Activated CD4-positive, CD25-positive, alpha-beta regulatory T cell treated with anti-CD3 and anti-CD28 coated beads, Interleukin-2, amount 50 U/mL, for 16 hours (primary cell): Measurements from ENCODE around the gene SNAPC2.

Experiments used
- DNase-seq: peaks from one replicate; pipeline ENCODE4 v3.0.0-alpha.2; 2020; ENCODE audit warnings: low read depth, low spot score

SNAPC2 gene

DNA sequence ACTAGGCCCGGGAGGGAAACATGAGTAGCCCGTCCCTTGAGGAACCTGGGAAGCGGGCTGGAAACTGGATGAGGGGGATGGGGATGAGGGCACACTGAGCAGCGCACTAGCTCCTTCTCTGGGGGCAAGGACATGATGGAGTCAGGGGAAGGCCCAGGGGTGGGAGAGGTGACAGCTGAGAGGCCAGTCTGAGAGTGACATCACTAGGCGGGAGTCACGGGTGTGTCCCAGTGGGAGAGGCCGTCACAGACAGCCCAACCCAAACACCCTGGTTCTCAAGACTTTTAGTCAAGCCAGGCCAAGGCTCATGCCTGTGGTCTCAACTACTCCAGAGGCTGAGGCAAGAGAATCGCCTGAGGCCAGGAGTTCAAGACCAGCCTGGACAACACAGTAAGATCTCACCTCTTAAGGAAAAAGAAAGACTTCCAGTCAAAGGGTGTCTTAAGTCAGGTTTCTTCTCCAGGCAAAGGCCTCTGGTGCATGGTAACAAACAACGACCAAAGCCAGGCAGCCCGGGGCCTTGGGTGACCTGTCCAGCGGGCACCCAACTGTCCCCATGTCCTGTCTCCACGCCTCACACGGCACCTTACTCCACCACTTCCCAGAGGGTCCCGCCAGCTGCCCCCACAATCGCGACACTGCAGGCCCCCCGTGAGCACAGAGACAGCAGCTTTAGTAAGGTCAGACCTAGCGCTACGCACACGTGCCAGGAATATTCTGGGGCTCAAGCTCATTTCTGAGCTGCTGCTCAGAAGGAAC lies 48.8 kb downstream of the SNAPC2 start:
- no peak for DNase-seq

DNA sequence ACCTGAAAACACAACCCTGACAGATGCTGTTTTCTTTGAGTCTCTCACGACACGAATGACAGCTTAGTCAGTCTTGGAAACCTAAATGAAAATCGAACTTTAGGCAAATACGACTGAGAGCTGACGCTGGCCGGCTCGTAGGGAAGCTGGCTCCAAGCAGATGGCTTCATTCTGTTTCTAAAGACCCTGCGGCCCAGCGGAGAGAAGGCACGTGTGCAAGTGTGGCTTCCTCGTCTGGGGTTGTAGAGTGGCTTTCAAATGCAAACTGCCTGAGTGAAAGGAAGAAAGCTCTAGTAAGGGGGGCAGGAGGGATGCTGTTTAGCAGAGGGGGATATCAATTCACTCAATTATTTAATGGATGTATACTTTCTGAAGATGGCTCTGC lies 49.4 kb downstream of the SNAPC2 start:
- no peak for DNase-seq

DNA sequence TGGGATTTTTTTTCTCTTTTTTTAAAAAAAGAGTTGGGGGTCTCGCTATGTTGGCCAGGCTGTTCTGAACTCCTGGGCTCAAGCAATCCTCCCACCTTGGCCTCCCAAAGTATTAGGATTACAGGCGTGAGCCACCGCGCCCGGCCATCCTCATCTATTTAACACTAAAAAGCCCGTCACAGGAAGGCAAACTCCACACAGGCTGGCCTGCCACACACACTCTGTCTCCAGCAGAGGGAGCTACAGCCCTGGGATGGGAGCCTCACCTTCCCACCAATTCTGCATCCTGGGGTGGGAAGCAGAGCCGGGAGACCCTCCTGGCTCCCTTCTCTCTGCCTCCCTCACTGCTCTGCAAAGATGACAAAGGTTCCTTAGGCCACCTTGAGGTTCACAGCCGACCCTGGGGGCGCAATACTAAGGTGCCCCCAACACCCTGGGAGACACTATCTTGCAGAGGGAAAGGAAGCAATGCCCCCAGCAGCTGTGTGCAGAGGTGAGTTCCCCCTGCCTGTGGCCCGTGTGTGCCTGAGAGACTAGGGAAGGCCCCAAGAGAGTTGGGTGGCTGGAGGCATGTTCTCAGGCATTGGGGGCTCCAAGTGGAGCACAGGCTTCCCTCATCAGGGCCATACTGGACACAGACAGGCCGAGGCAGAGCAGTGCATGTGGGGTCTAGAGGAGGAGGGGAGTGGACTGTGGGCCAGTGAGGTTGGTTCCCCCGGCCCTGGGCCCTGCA lies 50.7 kb downstream of the SNAPC2 start:
- DNase-seq: no peak

DNA sequence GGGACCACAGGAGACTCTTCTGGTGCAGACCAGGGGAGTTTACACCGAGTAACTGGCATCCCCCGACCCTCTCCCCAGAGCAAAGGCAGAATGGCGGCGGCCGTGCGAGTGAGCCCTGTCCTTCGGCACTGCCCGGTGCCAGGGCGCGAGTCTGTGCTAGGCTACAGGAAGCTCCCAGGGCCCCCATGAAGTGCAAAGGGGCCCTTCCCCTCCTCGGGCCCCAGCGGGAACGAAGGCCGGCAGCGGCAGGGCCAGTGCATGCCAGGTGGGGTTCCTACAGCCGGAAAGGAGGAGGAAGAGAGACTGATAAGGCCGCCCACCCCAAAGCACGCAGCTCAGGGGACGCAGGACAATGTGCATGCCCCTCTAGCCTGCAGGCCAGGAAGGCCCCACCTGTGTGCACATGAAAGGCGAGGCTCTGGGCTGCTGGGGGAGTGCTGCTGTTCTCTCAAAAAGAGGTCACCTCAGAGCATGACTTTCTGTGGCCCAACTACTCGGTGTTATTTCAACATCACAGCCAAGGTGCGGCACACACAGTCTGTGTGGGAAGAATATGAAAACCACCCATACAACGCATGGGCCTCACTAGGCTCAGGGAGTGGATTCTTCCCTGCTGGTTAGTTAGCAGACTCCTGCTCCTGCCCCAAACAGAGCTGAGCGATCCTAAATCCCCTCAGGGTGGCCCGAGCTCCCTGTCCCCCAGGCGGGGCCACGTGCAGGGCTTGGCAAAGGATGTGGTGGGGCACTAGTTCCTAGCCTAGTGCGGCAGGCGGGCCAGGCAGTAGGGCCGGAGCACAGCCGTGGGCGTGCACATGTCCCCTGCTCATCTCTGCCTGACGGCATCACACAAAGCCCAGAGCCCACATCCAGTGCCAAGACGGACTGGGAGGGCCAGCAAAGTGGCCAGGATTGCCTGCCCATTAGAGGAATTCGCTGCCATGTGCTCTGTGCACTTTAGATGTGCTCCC lies 51.7 kb downstream of the SNAPC2 start:
- no peak for DNase-seq
